GM23338 (cell line): ENCODE results near the gene NPL. TPM values are rescaled to one million over a fixed set of nuclear protein-coding genes. Genes with fewer than 3 reads are reported as not detected.

Source experiments
- ATAC-seq: fragments of 200-7000 bp; cut with Tn5 transposase; 3 replicates; pipeline ENCODE4 v1.9.1; 2020
- DNase-seq: peaks from one replicate; pipeline ENCODE4 v3.0.0-alpha.2; 2015; ENCODE audit warnings: low spot score
- H2AFZ ChIP-seq: fragments of 200-600 bp; sonication (generic); 2 replicates; pipeline ENCODE4 v1.8.0; 2016; ENCODE audit warnings: antibody characterized with exemption, mild to moderate bottlenecking, moderate library complexity
- H3F3A ChIP-seq: fragments of 200-600 bp; sonication (generic); replicated peaks from 2 replicates; pipeline ENCODE4 v1.8.0; 2017; ENCODE audit warnings: antibody characterized with exemption, mixed run types, low read depth
- H3K27ac ChIP-seq: fragments of 200-600 bp; sonication (generic); 2 replicates; pipeline ENCODE4 v1.6.1; 2016; ENCODE audit warnings: low read depth
- H3K27me3 ChIP-seq: fragments of 200-600 bp; sonication (generic); 2 replicates; pipeline ENCODE4 v1.8.0; 2016; ENCODE audit warnings: mild to moderate bottlenecking, mixed run types, moderate library complexity; ENCODE audit not compliant: insufficient read depth
- H3K36me3 ChIP-seq: fragments of 200-600 bp; sonication (generic); 2 replicates; pipeline ENCODE4 v1.8.0; 2016; ENCODE audit warnings: mild to moderate bottlenecking; ENCODE audit not compliant: insufficient read depth
- H3K4me1 ChIP-seq: fragments of 200-600 bp; sonication (generic); 2 replicates; pipeline ENCODE4 v1.8.0; 2016; ENCODE audit warnings: mild to moderate bottlenecking, moderate library complexity; ENCODE audit not compliant: insufficient read depth
- H3K4me2 ChIP-seq: fragments of 200-600 bp; sonication (generic); 2 replicates; pipeline ENCODE4 v1.7.1; 2017; ENCODE audit warnings: mixed run types
- H3K4me3 ChIP-seq: fragments of 200-600 bp; sonication (generic); 2 replicates; pipeline ENCODE4 v1.6.1; 2016; ENCODE audit warnings: mixed run types
- H3K79me2 ChIP-seq: fragments of 200-600 bp; sonication (generic); replicated peaks from 2 replicates; pipeline ENCODE4 v1.8.0; 2017; ENCODE audit warnings: mild to moderate bottlenecking; ENCODE audit not compliant: insufficient read depth
- H3K9me2 ChIP-seq: fragments of 200-600 bp; sonication (generic); 2 replicates; pipeline ENCODE4 v1.8.0; 2017; ENCODE audit not compliant: insufficient read depth
- H4K20me1 ChIP-seq: fragments of 200-600 bp; sonication (generic); replicated peaks from 2 replicates; pipeline ENCODE4 v1.8.0; 2017; ENCODE audit warnings: mild to moderate bottlenecking; ENCODE audit not compliant: insufficient read depth
- H3K27ac Mint-ChIP-seq: 2 replicates; pipeline ENCODE4 v1.8.0; 2020; ENCODE audit warnings: inconsistent platforms, mild to moderate bottlenecking, moderate library complexity, mixed read lengths
- H3K27me3 Mint-ChIP-seq: 3 replicates; pipeline ENCODE4 v1.8.0; 2022; ENCODE audit warnings: low read depth, mild to moderate bottlenecking, moderate library complexity, mixed read lengths, inconsistent platforms; ENCODE audit not compliant: insufficient read depth, poor library complexity
- H3K36me3 Mint-ChIP-seq: 3 replicates; pipeline ENCODE4 v1.8.0; 2021; ENCODE audit warnings: low read depth, mild to moderate bottlenecking, inconsistent platforms, moderate library complexity, mixed read lengths
- H3K4me1 Mint-ChIP-seq: 3 replicates; pipeline ENCODE4 v1.8.0; 2020; ENCODE audit warnings: mild to moderate bottlenecking, inconsistent platforms, mixed read lengths
- H3K4me3 Mint-ChIP-seq: 3 replicates; pipeline ENCODE4 v1.8.0; 2021; ENCODE audit warnings: moderate library complexity, mild to moderate bottlenecking, inconsistent platforms, mixed read lengths
- H3K9me3 Mint-ChIP-seq: 3 replicates; pipeline ENCODE4 v1.8.0; 2020; ENCODE audit warnings: moderate library complexity, mild to moderate bottlenecking, inconsistent platforms, mixed read lengths
- CREB1 ChIP-seq: fragments of 250-450 bp; sonication (Bioruptor Pico); IDR thresholded peaks from 2 replicates; pipeline ENCODE4 v1.5.0; 2020; ENCODE audit warnings: low read depth, mild to moderate bottlenecking, moderate library complexity
- EZH2 ChIP-seq: fragments of 200-600 bp; sonication (generic); IDR thresholded peaks from one replicate; pipeline ENCODE4 v1.8.0; 2017; ENCODE audit warnings: antibody characterized with exemption, mild to moderate bottlenecking, low read depth; ENCODE audit not compliant: unreplicated experiment
- JUNB ChIP-seq: IDR thresholded peaks from one replicate; pipeline ENCODE4 v1.6.1; 2016; ENCODE audit warnings: antibody characterized with exemption; ENCODE audit not compliant: unreplicated experiment
- NANOG ChIP-seq: IDR thresholded peaks from 2 replicates; pipeline ENCODE4 v1.6.1; 2016; ENCODE audit warnings: antibody characterized with exemption, borderline replicate concordance
- ZNF114 ChIP-seq: fragments of 250-450 bp; sonication (Bioruptor Pico); IDR thresholded peaks from 2 replicates; pipeline ENCODE4 v1.5.0; 2020; ENCODE audit warnings: mild to moderate bottlenecking, moderate library complexity
- ZNF331 ChIP-seq: fragments of 250-450 bp; sonication (Bioruptor Pico); IDR thresholded peaks from 2 replicates; pipeline ENCODE4 v1.5.0; 2020; ENCODE audit warnings: low read depth, mild to moderate bottlenecking, moderate library complexity
- polyA plus RNA-seq: library from polyadenylated mRNA; unstranded; fragments of >200 nt; fragmentation: Nextera tagmentation; extraction: Ambion mirVana; gene quantifications from 2 replicates; pipeline ENCODE4 v1.2.1, GENCODE V29; 2016
- total RNA-seq: library from RNA; depleted of rRNA; stranded (reverse); fragments of >200 nt; shearing (Covaris generic); gene quantifications from 2 replicates; pipeline ENCODE4 v1.2.3, GENCODE V29; 2014
- TF ChIP-seq, protein P1 (sequence below), 2 experiments: fragments of 200-600 bp in 1 of 2; sonication (generic) in 1 of 2; conservative IDR thresholded peaks; 2 replicates each; pipeline versions ENCODE4 v1.5.1 to v1.6.1; 2016 to 2017; ENCODE audit warnings: antibody characterized with exemption in 2 of 2, low read depth in 2 of 2, mild to moderate bottlenecking in 2 of 2, moderate library complexity in 1 of 2
- TF ChIP-seq, protein P2 (sequence below): fragments of 250-450 bp; sonication (Bioruptor Pico); IDR thresholded peaks from 2 replicates; pipeline ENCODE4 v1.5.0; 2020; ENCODE audit warnings: mild to moderate bottlenecking, moderate library complexity
- TF ChIP-seq, protein P3 (sequence below): IDR thresholded peaks from 2 replicates; pipeline ENCODE4 v1.6.1; 2016; ENCODE audit warnings: antibody characterized with exemption

NPL gene
- total and polyA plus RNA-seq, 2 experiments from 2014 or later, result 2.4 to 2.8 TPM

DNA sequence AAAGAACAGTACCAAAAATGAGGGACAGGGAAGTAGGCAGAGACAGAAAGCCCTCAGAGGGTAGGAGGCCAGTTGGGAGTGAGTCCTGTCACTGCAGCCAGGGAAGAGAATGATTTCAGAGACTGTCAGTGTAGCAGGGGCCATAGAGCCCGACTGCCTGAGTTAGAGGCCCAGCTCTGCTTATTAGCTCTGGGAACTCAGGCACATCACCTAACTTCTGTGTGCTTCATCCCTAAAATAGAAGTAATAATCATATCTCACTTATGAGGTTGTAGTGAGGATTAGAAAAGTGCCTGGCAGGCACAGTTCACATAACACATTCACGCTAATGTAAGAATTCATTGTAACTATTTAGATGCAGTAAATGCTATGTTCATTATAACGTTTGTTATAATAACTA lies 18.3 kb downstream of the NPL start:
- no peak overlapping the region for H3K4me2 ChIP-seq
- no peaks in the 10 kb centered on the region for H3F3A ChIP-seq
- ATAC-seq (no peak), DNase-seq (no peak)
- H3K27ac Mint-ChIP-seq, result no peak overlapping the region
- H3K27me3 Mint-ChIP-seq, result peaks cover 1% of the 10 kb centered on the region
- TF ChIP-seq JUNB (no peak), EZH2 (no peak), CREB1 (CRISPR knock-in tag) (no peak), NANOG (no peak), ZNF114 (no peak)
- TF ChIP-seq, protein P1, sequence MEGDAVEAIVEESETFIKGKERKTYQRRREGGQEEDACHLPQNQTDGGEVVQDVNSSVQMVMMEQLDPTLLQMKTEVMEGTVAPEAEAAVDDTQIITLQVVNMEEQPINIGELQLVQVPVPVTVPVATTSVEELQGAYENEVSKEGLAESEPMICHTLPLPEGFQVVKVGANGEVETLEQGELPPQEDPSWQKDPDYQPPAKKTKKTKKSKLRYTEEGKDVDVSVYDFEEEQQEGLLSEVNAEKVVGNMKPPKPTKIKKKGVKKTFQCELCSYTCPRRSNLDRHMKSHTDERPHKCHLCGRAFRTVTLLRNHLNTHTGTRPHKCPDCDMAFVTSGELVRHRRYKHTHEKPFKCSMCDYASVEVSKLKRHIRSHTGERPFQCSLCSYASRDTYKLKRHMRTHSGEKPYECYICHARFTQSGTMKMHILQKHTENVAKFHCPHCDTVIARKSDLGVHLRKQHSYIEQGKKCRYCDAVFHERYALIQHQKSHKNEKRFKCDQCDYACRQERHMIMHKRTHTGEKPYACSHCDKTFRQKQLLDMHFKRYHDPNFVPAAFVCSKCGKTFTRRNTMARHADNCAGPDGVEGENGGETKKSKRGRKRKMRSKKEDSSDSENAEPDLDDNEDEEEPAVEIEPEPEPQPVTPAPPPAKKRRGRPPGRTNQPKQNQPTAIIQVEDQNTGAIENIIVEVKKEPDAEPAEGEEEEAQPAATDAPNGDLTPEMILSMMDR (conservative IDR thresholded peaks at IDR 0.05; ENCODE audit: low read depth in 2 of 2), result no peak
- H3K9me3 Mint-ChIP-seq, result no peaks in the 10 kb centered on the region
- H3K27me3 ChIP-seq, result no peaks in the 10 kb centered on the region
- no peaks in the 10 kb centered on the region for H3K36me3 Mint-ChIP-seq
- no peak overlapping the region for H3K27ac ChIP-seq
- H3K4me3 ChIP-seq, result no peak overlapping the region
- H3K4me3 Mint-ChIP-seq, result no peak overlapping the region
- H4K20me1 ChIP-seq, result no peaks in the 10 kb centered on the region
- no peaks in the 10 kb centered on the region for H3K79me2 ChIP-seq
- no peak overlapping the region for H2AFZ ChIP-seq
- H3K4me1 ChIP-seq, result peaks cover 6% of the 10 kb centered on the region
- H3K4me1 Mint-ChIP-seq, result peaks cover 12% of the 10 kb centered on the region
- H3K36me3 ChIP-seq, result no peaks in the 10 kb centered on the region
- no peaks in the 10 kb centered on the region for H3K9me2 ChIP-seq

DNA sequence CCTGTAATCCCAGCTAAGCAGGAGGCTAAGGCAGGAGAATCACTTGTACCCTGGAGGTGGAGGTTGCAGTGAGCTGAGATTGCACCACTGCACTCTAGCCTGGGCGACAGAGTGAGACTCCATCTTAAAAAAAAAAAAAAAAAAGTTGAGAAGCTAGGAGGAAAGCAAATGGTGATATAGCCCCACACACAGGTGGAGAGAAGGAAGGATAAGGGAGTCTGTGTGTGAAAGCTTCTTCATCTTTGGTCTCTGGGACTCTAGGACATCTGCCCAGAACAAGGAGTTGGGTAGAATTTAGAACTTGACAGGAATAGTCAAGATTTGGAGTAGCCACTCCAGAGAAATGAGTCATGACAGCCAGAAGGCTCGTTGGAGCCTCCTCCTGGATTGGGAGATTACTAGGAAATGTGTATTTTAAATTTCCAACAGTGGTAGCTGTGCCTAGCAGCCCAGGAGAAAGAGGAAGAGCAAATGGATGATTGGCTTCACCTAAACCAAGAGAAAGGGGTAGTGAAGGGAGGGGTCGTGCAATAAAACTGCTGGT lies 19.9 kb downstream of the NPL start:
- Mint-ChIP-seq H3K36me3 (no peaks in the 10 kb centered on the region), H3K27me3 (peaks cover 1% of the 10 kb centered on the region), H3K27ac (no peak overlapping the region), H3K9me3 (no peaks in the 10 kb centered on the region), H3K4me3 (no peak overlapping the region), H3K4me1 (peaks cover 12% of the 10 kb centered on the region)
- Histone ChIP-seq H3K9me2 (no peaks in the 10 kb centered on the region), H4K20me1 (no peaks in the 10 kb centered on the region), H3K79me2 (no peaks in the 10 kb centered on the region), H3K4me2 (no peak overlapping the region), H3K4me3 (no peak overlapping the region), H2AFZ (no peak overlapping the region), H3K4me1 (peaks cover 4% of the 10 kb centered on the region; the same call in 1 of the 2 replicates), H3K36me3 (no peaks in the 10 kb centered on the region), H3K27ac (no peak overlapping the region), H3F3A (no peaks in the 10 kb centered on the region), H3K27me3 (no peaks in the 10 kb centered on the region)
- ATAC-seq, result no peak
- DNase-seq, result no peak
- TF ChIP-seq, protein P2, sequence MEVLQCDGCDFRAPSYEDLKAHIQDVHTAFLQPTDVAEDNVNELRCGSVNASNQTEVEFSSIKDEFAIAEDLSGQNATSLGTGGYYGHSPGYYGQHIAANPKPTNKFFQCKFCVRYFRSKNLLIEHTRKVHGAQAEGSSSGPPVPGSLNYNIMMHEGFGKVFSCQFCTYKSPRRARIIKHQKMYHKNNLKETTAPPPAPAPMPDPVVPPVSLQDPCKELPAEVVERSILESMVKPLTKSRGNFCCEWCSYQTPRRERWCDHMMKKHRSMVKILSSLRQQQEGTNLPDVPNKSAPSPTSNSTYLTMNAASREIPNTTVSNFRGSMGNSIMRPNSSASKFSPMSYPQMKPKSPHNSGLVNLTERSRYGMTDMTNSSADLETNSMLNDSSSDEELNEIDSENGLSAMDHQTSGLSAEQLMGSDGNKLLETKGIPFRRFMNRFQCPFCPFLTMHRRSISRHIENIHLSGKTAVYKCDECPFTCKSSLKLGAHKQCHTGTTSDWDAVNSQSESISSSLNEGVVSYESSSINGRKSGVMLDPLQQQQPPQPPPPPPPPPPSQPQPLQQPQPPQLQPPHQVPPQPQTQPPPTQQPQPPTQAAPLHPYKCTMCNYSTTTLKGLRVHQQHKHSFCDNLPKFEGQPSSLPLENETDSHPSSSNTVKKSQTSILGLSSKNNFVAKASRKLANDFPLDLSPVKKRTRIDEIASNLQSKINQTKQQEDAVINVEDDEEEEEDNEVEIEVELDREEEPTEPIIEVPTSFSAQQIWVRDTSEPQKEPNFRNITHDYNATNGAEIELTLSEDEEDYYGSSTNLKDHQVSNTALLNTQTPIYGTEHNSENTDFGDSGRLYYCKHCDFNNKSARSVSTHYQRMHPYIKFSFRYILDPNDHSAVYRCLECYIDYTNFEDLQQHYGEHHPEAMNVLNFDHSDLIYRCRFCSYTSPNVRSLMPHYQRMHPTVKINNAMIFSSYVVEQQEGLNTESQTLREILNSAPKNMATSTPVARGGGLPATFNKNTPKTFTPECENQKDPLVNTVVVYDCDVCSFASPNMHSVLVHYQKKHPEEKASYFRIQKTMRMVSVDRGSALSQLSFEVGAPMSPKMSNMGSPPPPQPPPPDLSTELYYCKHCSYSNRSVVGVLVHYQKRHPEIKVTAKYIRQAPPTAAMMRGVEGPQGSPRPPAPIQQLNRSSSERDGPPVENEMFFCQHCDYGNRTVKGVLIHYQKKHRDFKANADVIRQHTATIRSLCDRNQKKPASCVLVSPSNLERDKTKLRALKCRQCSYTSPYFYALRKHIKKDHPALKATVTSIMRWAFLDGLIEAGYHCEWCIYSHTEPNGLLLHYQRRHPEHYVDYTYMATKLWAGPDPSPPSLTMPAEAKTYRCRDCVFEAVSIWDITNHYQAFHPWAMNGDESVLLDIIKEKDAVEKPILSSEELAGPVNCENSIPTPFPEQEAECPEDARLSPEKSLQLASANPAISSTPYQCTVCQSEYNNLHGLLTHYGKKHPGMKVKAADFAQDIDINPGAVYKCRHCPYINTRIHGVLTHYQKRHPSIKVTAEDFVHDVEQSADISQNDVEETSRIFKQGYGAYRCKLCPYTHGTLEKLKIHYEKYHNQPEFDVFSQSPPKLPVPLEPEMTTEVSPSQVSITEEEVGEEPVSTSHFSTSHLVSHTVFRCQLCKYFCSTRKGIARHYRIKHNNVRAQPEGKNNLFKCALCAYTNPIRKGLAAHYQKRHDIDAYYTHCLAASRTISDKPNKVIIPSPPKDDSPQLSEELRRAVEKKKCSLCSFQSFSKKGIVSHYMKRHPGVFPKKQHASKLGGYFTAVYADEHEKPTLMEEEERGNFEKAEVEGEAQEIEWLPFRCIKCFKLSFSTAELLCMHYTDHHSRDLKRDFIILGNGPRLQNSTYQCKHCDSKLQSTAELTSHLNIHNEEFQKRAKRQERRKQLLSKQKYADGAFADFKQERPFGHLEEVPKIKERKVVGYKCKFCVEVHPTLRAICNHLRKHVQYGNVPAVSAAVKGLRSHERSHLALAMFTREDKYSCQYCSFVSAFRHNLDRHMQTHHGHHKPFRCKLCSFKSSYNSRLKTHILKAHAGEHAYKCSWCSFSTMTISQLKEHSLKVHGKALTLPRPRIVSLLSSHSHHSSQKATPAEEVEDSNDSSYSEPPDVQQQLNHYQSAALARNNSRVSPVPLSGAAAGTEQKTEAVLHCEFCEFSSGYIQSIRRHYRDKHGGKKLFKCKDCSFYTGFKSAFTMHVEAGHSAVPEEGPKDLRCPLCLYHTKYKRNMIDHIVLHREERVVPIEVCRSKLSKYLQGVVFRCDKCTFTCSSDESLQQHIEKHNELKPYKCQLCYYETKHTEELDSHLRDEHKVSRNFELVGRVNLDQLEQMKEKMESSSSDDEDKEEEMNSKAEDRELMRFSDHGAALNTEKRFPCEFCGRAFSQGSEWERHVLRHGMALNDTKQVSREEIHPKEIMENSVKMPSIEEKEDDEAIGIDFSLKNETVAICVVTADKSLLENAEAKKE (CRISPR knock-in tag), result no peak
- TF ChIP-seq CREB1 (CRISPR knock-in tag), result no peak
- TF ChIP-seq ZNF331, result no peak
- TF ChIP-seq, protein P1 (conservative IDR thresholded peaks at IDR 0.05; ENCODE audit: low read depth in 2 of 2), result no peak
- TF ChIP-seq, protein P3, sequence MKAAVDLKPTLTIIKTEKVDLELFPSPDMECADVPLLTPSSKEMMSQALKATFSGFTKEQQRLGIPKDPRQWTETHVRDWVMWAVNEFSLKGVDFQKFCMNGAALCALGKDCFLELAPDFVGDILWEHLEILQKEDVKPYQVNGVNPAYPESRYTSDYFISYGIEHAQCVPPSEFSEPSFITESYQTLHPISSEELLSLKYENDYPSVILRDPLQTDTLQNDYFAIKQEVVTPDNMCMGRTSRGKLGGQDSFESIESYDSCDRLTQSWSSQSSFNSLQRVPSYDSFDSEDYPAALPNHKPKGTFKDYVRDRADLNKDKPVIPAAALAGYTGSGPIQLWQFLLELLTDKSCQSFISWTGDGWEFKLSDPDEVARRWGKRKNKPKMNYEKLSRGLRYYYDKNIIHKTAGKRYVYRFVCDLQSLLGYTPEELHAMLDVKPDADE, result no peak
